SHP77 treated with DMSO at 0.1 percent for 48 hours (cell line): ENCODE data around the gene ACOX3.

Source experiments
- DNase-seq: peaks from one replicate; lab custom pipeline; 2025; lab: John Stamatoyannopoulos, UW

ACOX3 gene

GRCh38 chr4:8319731-8320385, 120.7 kb downstream of the ACOX3 start:
- DNase-seq = no peak

DNA sequence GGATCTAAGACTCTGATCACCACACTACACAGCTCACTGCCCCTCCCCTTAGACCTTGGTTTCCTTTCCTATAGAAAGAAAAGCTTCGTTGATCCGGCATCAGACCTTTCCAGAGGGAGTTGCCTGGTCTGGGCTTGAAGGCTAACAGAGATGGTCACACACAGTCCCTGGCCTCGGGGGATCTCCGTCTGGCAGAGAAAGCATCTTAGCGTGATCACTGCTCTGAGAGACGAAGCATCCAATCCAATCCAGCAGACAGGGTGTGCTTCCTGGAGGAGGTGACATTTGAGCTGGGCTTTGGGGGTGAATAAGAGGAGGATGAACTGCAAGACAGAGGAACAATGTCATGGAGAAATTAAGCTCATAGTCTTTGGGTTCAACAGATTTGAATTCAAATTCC, 121.5 kb downstream of the ACOX3 start:
- no peak for DNase-seq

- DNase-seq = no peak
These were observed 122.0 kb downstream of the ACOX3 start for GRCh38 chr4:8318509-8318908.

DNA sequence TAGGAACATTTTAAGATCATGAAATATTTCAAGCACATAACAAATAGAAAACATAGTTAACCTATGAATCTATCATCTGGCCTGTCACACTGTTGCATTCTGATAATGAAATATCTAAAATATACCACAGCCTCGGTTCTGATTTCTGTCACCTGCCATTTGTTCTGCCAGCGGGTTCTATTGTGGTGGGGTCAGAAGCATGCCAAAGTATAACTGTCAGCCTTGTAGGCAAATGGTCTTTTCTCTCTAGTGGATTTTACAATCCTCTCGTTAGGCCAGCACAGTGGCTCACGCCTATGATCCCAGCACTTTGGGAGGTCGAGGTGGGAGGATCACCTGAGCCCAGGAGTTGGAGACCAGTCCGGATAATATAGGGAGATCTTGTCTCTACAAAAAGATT, 123.0 kb downstream of the ACOX3 start:
- DNase-seq = no peak

DNA sequence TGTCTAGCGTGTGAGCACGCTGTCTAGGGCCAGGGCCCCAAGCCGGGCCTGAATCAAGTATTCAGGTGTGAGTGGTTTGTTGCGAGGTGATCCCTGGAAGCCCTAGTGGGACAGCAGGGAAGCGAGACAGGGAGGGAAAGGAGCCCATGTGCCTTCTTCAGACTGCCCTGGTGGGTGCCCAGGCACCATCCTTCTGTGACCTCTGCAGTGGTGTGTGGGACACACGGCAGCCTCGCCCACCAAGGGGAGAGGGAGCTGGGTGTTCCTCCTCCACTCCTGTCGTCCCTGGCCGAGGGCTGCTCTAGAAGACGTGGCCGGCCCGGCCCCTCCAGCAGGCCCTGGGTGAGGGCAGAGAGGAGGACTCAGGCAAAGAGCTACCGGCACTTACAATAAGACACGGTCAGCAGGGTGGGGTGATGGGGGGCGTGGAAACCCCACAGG, 123.6 kb downstream of the ACOX3 start:
- DNase-seq = no peak
